GM12878 (cell line): ENCODE results near the gene ALOX12. TPM values are rescaled to one million over a fixed set of nuclear protein-coding genes. Genes with fewer than 3 reads are reported as not detected.

Experiments
- ATAC-seq: fragments of 200-7000 bp; cut with Tn5 transposase; 3 replicates; pipeline ENCODE4 v1.9.1; 2020; ENCODE audit warnings: mild to moderate bottlenecking, moderate library complexity
- BruUV-seq: library from RNA; stranded (reverse); fragments of 400-500 nt; replicated peaks from 2 replicates; lab custom pipeline; 2021; lab: Mats Ljungman, UMichigan
- CTCF ChIA-PET: fragments of 300-600 bp; sonication (Branson Sonifier 250); formaldehyde crosslinking; extraction: SDS; loops from one replicate; lab custom pipeline; 2021; ENCODE audit warnings: inconsistent platforms; lab: Yijun Ruan, JAX
- POLR2A ChIA-PET: fragments of 350-600 bp; formaldehyde crosslinking; extraction: SDS; loops from one replicate; lab custom pipeline; 2021; ENCODE audit warnings: inconsistent platforms; lab: Charles Lee
- RAD21 ChIA-PET: fragments of 300-600 bp; sonication (Branson Sonifier 250); formaldehyde crosslinking; loops from one replicate; lab custom pipeline; 2023; ENCODE audit warnings: antibody characterized with exemption; ENCODE audit not compliant: unreplicated experiment; lab: Charles Lee
- SMC1A ChIA-PET: fragments of 300-600 bp; sonication (Branson Sonifier 250); formaldehyde crosslinking; loops from one replicate; lab custom pipeline; 2023; ENCODE audit not compliant: unreplicated experiment, uncharacterized antibody; lab: Charles Lee
- DNase-seq: peaks from one replicate; pipeline ENCODE4 v3.0.0-alpha.2; 2011; ENCODE audit warnings: low read depth, low spot score
- FAIRE-seq: peaks from 3 replicates; lab custom pipeline; 2011; peaks lifted over from hg19 to GRCh38; lab: Jason Lieb, UNC
- H2AFZ ChIP-seq: 2 replicates; pipeline ENCODE4 v1.6.0; 2011; ENCODE audit warnings: low read depth, low read length, control low read depth; ENCODE audit not compliant: control insufficient read depth
- H3K27ac ChIP-seq: 2 replicates; pipeline ENCODE4 v1.5.1; 2011; ENCODE audit warnings: control low read depth; ENCODE audit not compliant: control insufficient read depth, insufficient read depth
- H3K27me3 ChIP-seq, 2 experiments: replicated peaks in 1 of 2; 2 replicates each; pipeline versions ENCODE4 v1.6.0 to v1.6.1; 2011; ENCODE audit warnings: low read length in 1 of 2; ENCODE audit not compliant: control insufficient read depth in 2 of 2, insufficient read depth in 2 of 2
- H3K36me3 ChIP-seq, 2 experiments: 2 replicates each; pipeline ENCODE4 v1.5.1; 2011; ENCODE audit warnings: low read length in 1 of 2; ENCODE audit not compliant: control insufficient read depth in 2 of 2, insufficient read depth in 2 of 2
- H3K4me1 ChIP-seq: 2 replicates; pipeline ENCODE4 v1.6.1; 2011; ENCODE audit warnings: mild to moderate bottlenecking, low read length, moderate library complexity, mixed read lengths; ENCODE audit not compliant: control insufficient read depth, insufficient read depth
- H3K4me2 ChIP-seq: 2 replicates; pipeline ENCODE4 v1.6.0; 2011; ENCODE audit warnings: control low read depth; ENCODE audit not compliant: control insufficient read depth, insufficient read depth
- H3K4me3 ChIP-seq: fragments of 200-600 bp; sonication (generic); 2 replicates; pipeline ENCODE4 v1.5.1; 2016
- H3K79me2 ChIP-seq: 2 replicates; pipeline ENCODE4 v1.6.0; 2011; ENCODE audit warnings: low read length; ENCODE audit not compliant: control insufficient read depth, insufficient read depth
- H3K9ac ChIP-seq: 2 replicates; pipeline ENCODE4 v1.8.0; 2011; ENCODE audit warnings: low read length, control low read depth, mixed read lengths; ENCODE audit not compliant: control insufficient read depth, insufficient read depth
- H3K9me3 ChIP-seq: replicated peaks from 3 replicates; pipeline ENCODE4 v1.5.1; 2011; ENCODE audit warnings: mild to moderate bottlenecking, low read length; ENCODE audit not compliant: control insufficient read depth, insufficient read depth
- H4K20me1 ChIP-seq: 2 replicates; pipeline ENCODE4 v1.6.0; 2011; ENCODE audit not compliant: control insufficient read depth, insufficient read depth
- BHLHE40 ChIP-seq, 2 experiments: fragments of 450-650 bp in 1 of 2; IDR thresholded peaks; 2 replicates each; pipeline ENCODE4 v1.6.1; 2011 to 2017; ENCODE audit warnings: low read depth in 2 of 2, borderline replicate concordance in 1 of 2, improper control_type of control experiment in 1 of 2, low read length in 1 of 2, mild to moderate bottlenecking in 1 of 2
- HDGF ChIP-seq: fragments of 450-650 bp; IDR thresholded peaks from 2 replicates; pipeline ENCODE4 v1.6.1; 2016; ENCODE audit warnings: antibody characterized with exemption
- KAT2A ChIP-seq: conservative IDR thresholded peaks from 2 replicates; pipeline ENCODE4 v1.6.1; 2011; ENCODE audit warnings: low read depth, low read length; ENCODE audit not compliant: control insufficient read depth
- MXI1 ChIP-seq: fragments of 150-350 bp; IDR thresholded peaks from 2 replicates; pipeline ENCODE4 v1.6.1; 2011; ENCODE audit warnings: low read depth, mild to moderate bottlenecking, inconsistent platforms, low read length, improper control_type of control experiment
- NFIC ChIP-seq: IDR thresholded peaks from 2 replicates; pipeline ENCODE4 v1.6.1; 2012; ENCODE audit warnings: low read depth, mild to moderate bottlenecking, inconsistent platforms, low read length, moderate library complexity
- PML ChIP-seq: IDR thresholded peaks from 2 replicates; pipeline ENCODE4 v1.6.1; 2012; ENCODE audit warnings: low read length, inconsistent platforms
- RFX5 ChIP-seq: IDR thresholded peaks from 2 replicates; pipeline ENCODE4 v1.6.1; 2011; ENCODE audit warnings: low read depth, low read length, improper control_type of control experiment
- SREBF2 ChIP-seq: IDR thresholded peaks from 2 replicates; pipeline ENCODE4 v1.6.1; 2012; ENCODE audit warnings: mild to moderate bottlenecking, low read length
- TBL1XR1 ChIP-seq: IDR thresholded peaks from 2 replicates; pipeline ENCODE4 v1.6.1; 2012; ENCODE audit warnings: low read depth, low read length, improper control_type of control experiment
- YBX1 ChIP-seq: fragments of 450-650 bp; IDR thresholded peaks from 2 replicates; pipeline ENCODE4 v1.6.1; 2016; ENCODE audit warnings: antibody characterized with exemption
- ZZZ3 ChIP-seq: IDR thresholded peaks from 2 replicates; pipeline ENCODE4 v1.6.1; 2011; ENCODE audit warnings: low read depth; ENCODE audit not compliant: control insufficient read depth, insufficient read length
- WGBS: methylation state at CpG from one replicate; pipeline ENCODE4 v1.1.6; 2016; ENCODE audit warnings: low lambda C conversion rate; ENCODE audit not compliant: insufficient replicate concordance, insufficient coverage; ENCODE audit errors: missing lambda C conversion rate; 5-methylcytosine and 5-hydroxymethylcytosine counted together
- in situ Hi-C: fragments of 300-500 bp; cut with MboI; formaldehyde crosslinking; loops from 9 replicates; pipeline ENCODE4 v1.14.3; 2018; ENCODE audit warnings: mixed read lengths
- intact Hi-C: fragments of 100-400 bp; cut with micrococcal nuclease; formaldehyde crosslinking; loops from one replicate; pipeline ENCODE4 v1.14.2; 2022; ENCODE audit not compliant: unreplicated experiment
- polyA plus RNA-seq, 11 experiments: library from polyadenylated mRNA; depleted of rRNA in 4 of 11; unstranded in 6 of 11; stranded (reverse) in 5 of 11; fragments of >200 nt; fragmentation: Nextera tagmentation in 4 of 11; fragmentation: Illumina TruSeq in 1 of 11; extraction: Ambion mirVana in 4 of 11; extraction: Trizol in 1 of 11; gene quantifications; 1 replicate in 1 of 11; 2 replicates in 10 of 11; pipeline versions ENCODE4 v1.2.1 to v1.2.3, GENCODE V29; 2011 to 2016; ENCODE audit warnings: inconsistent platforms in 2 of 11, missing spikeins in 2 of 11, low read depth in 1 of 11
- total RNA-seq, 4 experiments: library from RNA; depleted of rRNA in 3 of 4; stranded (reverse); fragments of >200 nt in 3 of 4; fragmentation: Illumina TruSeq in 1 of 4; extraction: Trizol in 1 of 4; gene quantifications; 2 replicates each; pipeline versions ENCODE4 v1.2.1 to v1.2.3, GENCODE V29; 2013 to 2021
- TF ChIP-seq, protein P1 (sequence below): IDR thresholded peaks from 2 replicates; pipeline ENCODE4 v1.6.1; 2011; ENCODE audit warnings: borderline replicate concordance, low read depth, mild to moderate bottlenecking, moderate library complexity, mixed read lengths, low read length; ENCODE audit not compliant: insufficient read depth; ENCODE audit errors: extremely low read length
- TF ChIP-seq, protein P2 (sequence below): IDR thresholded peaks from 2 replicates; pipeline ENCODE4 v1.6.1; 2012; ENCODE audit warnings: mild to moderate bottlenecking, low read depth, low read length

Gene ALOX12
- total and polyA plus RNA-seq, 10 of the 15 experiments (the other 5 are each of a cell fraction or from before 2014, with no cell fraction given), result 0.23 to 0.82 (median 0.58) TPM; not detected in 6

DNA sequence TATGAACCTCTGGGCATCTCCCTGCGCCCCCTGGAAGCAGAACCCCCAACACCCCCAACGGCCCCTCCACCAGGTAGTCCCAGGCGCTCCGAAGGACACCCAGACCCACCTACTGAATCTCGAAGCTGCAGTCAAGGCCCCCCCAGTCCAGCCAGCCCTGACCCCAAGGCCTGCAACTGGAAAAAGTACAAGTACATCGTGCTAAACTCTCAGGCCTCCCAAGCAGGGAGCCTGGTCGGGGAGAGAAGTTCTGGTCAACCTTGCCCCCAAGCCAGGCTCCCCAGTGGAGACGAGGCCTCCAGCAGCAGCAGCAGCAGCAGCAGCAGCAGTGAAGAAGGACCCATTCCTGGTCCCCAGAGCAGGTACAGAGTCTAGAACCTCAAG is 28.5 kb downstream of the ALOX12 start (continued):
- TF ChIP-seq, protein P1, sequence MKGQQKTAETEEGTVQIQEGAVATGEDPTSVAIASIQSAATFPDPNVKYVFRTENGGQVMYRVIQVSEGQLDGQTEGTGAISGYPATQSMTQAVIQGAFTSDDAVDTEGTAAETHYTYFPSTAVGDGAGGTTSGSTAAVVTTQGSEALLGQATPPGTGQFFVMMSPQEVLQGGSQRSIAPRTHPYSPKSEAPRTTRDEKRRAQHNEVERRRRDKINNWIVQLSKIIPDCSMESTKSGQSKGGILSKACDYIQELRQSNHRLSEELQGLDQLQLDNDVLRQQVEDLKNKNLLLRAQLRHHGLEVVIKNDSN, result no peak
- TF ChIP-seq MXI1, result no peak
- TF ChIP-seq, protein P2, sequence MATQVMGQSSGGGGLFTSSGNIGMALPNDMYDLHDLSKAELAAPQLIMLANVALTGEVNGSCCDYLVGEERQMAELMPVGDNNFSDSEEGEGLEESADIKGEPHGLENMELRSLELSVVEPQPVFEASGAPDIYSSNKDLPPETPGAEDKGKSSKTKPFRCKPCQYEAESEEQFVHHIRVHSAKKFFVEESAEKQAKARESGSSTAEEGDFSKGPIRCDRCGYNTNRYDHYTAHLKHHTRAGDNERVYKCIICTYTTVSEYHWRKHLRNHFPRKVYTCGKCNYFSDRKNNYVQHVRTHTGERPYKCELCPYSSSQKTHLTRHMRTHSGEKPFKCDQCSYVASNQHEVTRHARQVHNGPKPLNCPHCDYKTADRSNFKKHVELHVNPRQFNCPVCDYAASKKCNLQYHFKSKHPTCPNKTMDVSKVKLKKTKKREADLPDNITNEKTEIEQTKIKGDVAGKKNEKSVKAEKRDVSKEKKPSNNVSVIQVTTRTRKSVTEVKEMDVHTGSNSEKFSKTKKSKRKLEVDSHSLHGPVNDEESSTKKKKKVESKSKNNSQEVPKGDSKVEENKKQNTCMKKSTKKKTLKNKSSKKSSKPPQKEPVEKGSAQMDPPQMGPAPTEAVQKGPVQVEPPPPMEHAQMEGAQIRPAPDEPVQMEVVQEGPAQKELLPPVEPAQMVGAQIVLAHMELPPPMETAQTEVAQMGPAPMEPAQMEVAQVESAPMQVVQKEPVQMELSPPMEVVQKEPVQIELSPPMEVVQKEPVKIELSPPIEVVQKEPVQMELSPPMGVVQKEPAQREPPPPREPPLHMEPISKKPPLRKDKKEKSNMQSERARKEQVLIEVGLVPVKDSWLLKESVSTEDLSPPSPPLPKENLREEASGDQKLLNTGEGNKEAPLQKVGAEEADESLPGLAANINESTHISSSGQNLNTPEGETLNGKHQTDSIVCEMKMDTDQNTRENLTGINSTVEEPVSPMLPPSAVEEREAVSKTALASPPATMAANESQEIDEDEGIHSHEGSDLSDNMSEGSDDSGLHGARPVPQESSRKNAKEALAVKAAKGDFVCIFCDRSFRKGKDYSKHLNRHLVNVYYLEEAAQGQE, result no peak

DNA sequence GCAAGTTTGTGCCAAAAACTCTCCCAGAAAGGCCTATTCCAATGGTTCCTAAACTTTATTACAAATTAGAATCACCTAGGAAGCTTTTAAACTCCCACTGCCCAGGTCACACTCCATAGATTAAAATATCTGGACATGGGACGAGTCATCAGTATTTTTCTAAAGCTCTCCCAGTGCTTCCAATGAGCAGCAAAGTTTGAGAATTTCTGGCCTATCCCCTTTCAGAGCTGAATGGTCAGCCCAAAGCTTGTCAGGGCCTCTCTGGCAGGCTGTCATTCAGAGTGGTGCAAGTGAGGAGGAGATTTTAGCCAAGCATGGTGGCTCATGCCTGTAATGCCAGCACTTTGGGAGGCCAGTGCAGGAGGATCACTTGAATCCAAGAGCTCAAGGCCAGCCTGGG is 29.4 kb downstream of the ALOX12 start:
- in situ Hi-C loops, result loop anchor here (25.0 kb wide), 1 partner anchor 537 kb away; the partner anchor contains the start of genes SENP3 and TNFSF13
- Histone ChIP-seq H3K4me2 (no peak overlapping the region), H3K9ac (no peak overlapping the region), H4K20me1 (no peaks in the 10 kb centered on the region), H3K9me3 (no peaks in the 10 kb centered on the region), H3K4me3 (no peak overlapping the region), H3K4me1 (peaks cover 22% of the 10 kb centered on the region), H3K27ac (no peak overlapping the region), H2AFZ (no peak overlapping the region), H3K79me2 (no peaks in the 10 kb centered on the region), H3K27me3 (no peaks in the 10 kb centered on the region), H3K36me3 (no peaks in the 10 kb centered on the region)
- ATAC-seq, result no peak
- ChIA-PET RAD21 (interaction anchor here (1.4 kb wide), 1 partner anchor 98 kb away, joined by 3 read pairs; no protein-coding TSS in a partner anchor), CTCF (interaction anchor here (0.7 to 1.9 kb wide), 6 partner anchors 9 to 114 kb away, joined by 3 to 7 read pairs (median 3); partner anchors contain the start of genes RNASEK and SLC16A13), SMC1A (interaction anchor here (1.0 to 2.6 kb wide), 3 partner anchors 10 to 21 kb away, joined by 3 to 9 read pairs (median 4); partner anchors contain the start of gene SLC16A13), POLR2A (interaction anchor here (0.9 to 5.4 kb wide), 3 partner anchors 10 to 546 kb away, joined by 3 to 39 read pairs (median 3); partner anchors contain the start of gene SLC16A13)
- intact Hi-C loops, result no loop called here
- no peak for FAIRE-seq
- TF ChIP-seq HDGF (no peak), BHLHE40 (IDR thresholded peaks at IDR 0.05; ENCODE audit: borderline replicate concordance in 1 of 2, low read depth in 2 of 2, low read length in 1 of 2) (no peak), SREBF2 (no peak), RFX5 (no peak), PML (no peak), ZZZ3 (no peak), TBL1XR1 (no peak), KAT2A (no peak), NFIC (no peak), YBX1 (no peak)
- BruUV-seq, result no TSS peak
- DNase-seq, result no peak
- 35% methylated on average over 1 of the region's 1 CpG for WGBS
